ENCODE measurements around the gene CELA2B.
"Not testable (repeated sequence)": the region's sequence is repeated elsewhere in the genome, so short reads cannot be mapped to it uniquely, and the experiment has no call there.

The CELA2B gene

DNA sequence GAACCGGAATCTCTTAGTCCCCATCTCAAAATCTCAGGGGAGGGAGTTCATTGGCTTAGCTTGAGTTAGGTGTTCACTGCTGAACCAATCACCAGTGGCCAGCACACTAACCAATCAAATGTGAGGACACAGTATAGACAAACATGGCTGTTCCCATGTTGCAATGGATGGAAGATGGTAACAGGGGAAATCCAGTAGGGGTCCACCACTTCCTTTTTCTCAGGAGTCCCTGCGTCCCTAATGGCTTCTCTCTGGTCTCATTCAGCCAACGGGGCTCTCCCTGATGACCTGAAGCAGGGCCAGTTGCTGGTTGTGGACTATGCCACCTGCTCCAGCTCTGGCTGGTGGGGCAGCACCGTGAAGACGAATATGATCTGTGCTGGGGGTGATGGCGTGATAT, 9.7 kb downstream of the CELA2B start:
- DNase-seq (ENCODE audit: low read depth): peak; percentile 32
- TF ChIP-seq, protein P1, sequence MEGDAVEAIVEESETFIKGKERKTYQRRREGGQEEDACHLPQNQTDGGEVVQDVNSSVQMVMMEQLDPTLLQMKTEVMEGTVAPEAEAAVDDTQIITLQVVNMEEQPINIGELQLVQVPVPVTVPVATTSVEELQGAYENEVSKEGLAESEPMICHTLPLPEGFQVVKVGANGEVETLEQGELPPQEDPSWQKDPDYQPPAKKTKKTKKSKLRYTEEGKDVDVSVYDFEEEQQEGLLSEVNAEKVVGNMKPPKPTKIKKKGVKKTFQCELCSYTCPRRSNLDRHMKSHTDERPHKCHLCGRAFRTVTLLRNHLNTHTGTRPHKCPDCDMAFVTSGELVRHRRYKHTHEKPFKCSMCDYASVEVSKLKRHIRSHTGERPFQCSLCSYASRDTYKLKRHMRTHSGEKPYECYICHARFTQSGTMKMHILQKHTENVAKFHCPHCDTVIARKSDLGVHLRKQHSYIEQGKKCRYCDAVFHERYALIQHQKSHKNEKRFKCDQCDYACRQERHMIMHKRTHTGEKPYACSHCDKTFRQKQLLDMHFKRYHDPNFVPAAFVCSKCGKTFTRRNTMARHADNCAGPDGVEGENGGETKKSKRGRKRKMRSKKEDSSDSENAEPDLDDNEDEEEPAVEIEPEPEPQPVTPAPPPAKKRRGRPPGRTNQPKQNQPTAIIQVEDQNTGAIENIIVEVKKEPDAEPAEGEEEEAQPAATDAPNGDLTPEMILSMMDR (IDR thresholded peaks at IDR 0.05; ENCODE audit: insufficient read depth, low read depth, low read length, missing control alignments): no peak

DNA sequence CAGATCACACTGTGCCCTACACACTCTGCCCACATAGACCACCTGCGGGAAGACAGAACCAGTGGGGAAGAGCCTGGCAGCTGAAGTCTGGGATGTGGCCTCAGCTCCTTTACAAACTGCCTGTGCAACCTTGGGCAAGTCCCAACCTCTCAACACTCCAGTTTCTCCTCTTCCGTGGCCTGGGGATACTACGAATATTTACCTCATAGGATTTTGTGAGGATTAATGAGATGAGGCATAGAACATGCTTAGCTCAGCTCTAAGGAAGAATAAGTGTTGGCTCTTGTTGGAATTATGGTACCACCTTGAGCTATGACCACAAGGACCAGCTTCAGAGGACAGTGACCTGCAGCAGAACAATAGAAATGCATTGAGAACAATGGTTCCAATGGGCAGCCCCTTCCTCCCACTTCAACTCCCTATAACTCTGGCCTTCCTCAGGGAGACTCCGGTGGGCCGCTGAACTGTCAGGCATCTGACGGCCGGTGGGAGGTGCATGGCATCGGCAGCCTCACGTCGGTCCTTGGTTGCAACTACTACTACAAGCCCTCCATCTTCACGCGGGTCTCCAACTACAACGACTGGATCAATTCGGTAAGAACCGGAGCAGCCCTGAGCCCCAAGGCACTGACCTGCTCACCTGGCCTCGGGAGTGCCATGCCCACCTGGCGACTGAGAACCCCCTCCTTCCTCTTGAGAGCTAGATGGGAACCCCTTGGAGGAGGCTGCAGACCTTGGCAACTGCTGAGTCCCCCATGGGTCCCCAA, 11.1 kb downstream of the CELA2B start:
- not testable (repeated sequence) for H3K4me3 ChIP-seq (ENCODE audit: low read depth, low read length); DNase-seq (ENCODE audit: low read depth)

More for the DNA sequence above, 9.7 kb downstream of the CELA2B start:
- no peak overlapping the region for H3K4me3 ChIP-seq (ENCODE audit: low read depth, low read length)

DNA sequence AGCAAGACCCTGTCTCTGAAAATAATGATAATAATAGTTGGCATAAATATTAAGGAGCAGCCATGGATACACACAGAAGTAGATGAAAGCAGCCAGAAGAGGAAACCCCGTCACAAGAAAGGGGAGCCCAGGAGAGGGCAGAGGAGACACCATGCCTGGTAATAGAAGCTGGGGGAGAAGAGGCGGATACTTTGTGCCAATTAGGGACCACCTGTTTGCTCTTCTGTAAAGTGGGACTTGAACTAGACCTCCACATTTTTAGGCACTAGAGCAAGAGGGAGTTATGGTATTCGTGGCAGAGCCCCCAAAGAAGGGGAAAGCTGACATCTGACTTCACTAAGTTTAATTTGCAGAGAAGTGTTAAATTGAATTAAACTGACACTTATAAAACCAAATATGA, 12.5 kb downstream of the CELA2B start:
- TF ChIP-seq, protein P1 (IDR thresholded peaks at IDR 0.05; ENCODE audit: insufficient read depth, low read depth, low read length, missing control alignments): no peak
- no peak overlapping the region for H3K4me3 ChIP-seq (ENCODE audit: low read depth, low read length)
- DNase-seq (ENCODE audit: low read depth): no peak

DNA sequence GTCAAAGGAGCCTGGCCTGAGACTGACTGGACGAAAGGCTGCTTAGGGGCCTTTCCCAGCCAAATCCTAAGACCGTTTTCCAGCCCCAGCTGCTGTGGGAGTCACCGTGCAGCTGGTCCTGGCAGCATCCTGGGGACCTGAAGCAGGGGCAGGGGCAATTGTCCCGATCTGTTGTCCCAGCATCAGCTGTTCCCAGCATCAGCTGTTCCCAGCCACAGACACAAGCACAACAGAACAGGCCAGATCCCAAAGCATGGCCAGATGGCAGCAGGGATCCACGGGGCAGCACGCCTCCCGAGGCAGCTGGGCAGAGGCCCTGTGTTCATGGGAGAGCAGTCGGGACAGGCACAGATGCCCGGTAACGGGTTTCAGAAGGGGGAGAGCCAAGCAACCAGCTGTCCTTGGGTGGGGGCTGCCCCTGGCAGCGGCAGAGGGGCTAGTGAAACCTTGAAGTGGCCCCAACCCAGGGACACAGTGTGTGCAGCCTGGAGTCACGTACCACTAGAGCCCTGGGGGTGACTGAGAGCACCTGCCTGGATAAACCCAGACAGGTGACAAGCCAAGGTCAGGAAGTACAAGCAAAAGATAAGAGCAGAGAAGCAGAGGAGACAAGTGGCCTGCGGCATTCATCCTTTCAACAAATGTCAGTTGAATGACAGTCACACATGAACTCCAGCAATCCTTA, 13.3 kb downstream of the CELA2B start:
- TF ChIP-seq, protein P1 (IDR thresholded peaks at IDR 0.05; ENCODE audit: insufficient read depth, low read depth, low read length, missing control alignments): no peak
- no peak overlapping the region for H3K4me3 ChIP-seq (ENCODE audit: low read depth, low read length)
- DNase-seq (ENCODE audit: low read depth): no peak

DNA sequence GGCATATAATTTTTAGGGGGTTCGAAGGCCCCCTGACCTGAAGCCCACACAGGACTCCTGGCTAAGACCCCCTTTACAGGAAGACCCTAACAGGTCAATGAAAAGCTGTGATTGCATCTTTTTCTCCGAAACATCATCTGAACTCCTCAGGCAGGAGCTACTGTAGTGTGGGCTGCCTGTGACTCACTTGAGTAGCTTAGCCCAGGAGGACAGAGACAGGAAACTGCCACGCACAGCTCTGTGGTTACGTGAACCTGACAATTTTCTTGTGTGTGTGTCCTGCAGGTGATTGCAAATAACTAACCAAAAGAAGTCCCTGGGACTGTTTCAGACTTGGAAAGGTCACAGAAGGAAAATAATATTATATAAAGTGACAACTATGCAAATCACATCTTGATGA, 15.1 kb downstream of the CELA2B start:
- not testable (repeated sequence) for DNase-seq (ENCODE audit: low read depth); H3K4me3 ChIP-seq (ENCODE audit: low read depth, low read length)

DNA sequence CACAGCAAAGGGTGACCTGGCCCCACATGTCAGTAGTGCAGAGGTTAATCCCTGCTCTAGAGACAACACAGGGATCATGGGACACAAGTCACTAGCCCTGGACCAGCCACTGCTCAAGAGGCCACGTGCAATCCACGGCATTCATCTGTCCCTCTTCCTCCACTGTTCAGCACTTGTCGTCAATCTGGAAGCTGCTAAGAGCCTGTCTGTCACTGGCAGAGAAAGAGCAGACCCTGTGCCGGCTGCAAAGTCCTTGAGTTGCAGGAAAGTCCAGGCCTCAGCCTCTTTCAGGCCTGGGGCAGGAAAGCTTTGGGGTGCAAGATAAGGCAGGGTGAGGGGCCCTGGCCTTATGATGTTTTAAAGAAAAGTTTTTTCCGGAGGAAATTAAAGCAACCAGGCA, 16.7 kb downstream of the CELA2B start:
- TF ChIP-seq, protein P1 (IDR thresholded peaks at IDR 0.05; ENCODE audit: insufficient read depth, low read depth, low read length, missing control alignments): no peak
- H3K4me3 ChIP-seq (ENCODE audit: low read depth, low read length): no peak overlapping the region
- DNase-seq (ENCODE audit: low read depth): no peak

DNA sequence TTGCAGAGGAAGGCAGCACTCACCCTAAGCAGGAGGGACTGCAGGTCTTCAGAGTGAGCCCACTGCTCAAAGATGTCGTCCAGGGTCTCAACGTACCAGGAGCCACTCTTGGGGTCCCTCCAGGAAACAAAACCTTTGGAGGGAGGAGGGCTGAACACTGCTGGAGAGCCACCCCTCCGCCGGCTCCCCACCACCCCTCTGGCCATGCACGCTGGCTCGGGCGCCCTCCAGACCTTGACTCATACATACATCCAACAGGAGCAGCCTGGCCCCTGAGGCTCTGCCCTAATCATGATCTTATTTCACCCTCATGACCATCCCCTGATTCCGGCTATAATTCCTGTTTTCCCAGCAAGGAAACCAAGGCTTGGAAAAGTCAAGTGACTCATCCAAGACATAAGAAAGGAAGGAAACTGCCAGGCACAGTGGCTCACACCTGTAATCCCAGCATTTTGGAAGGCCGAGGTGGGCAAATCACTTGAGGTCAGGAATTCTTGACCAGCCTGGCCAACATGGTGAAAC, 18.0 kb downstream of the CELA2B start:
- H3K4me3 ChIP-seq (ENCODE audit: low read depth, low read length): no peak overlapping the region
- TF ChIP-seq, protein P1 (IDR thresholded peaks at IDR 0.05; ENCODE audit: insufficient read depth, low read depth, low read length, missing control alignments): no peak
- no peak for DNase-seq (ENCODE audit: low read depth)
